Measurements from ENCODE around the gene ACAA1. TPM values are rescaled to one million over a fixed set of nuclear protein-coding genes. Genes with fewer than 3 reads are reported as not detected.

Gene ACAA1
- total RNA-seq, 4 donors from 2014 or later: 123 to 278 (median 204) TPM

DNA sequence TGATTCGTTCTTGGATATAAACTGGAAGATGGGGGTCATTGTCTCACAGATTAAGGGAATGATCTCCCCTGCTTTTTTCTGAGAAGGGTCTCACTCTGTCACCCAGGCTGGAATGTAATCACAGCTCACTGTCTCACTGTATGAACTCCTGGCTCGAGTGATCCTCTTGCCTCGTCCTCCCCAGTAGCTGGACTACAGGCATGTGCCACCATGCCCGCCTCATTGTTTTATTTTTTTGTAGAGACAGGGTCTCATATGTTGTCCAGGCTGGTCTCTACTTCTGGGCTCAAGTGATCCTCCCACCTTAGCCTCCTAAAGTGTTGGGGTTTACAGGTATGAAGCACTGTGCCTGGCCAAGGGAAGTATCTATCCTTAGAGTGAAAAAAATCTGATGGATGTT, 33.8 kb upstream of the ACAA1 start:
- Histone ChIP-seq H3K4me3 (no peak overlapping the region), H3K4me1 (peaks cover 8 to 47% (median 16%) of the 10 kb centered on the region in 4 donors), H3K27me3 (no peaks in the 10 kb centered on the region), H3K9me3 (no peaks in the 10 kb centered on the region), H3K36me3 (no peaks in the 10 kb centered on the region), H3K27ac (no peak overlapping the region)
- intact Hi-C loops (cut with DNase I; ENCODE audit: low total_unique reads) (no loop called here), in situ Hi-C loops (cut with MboI; ENCODE audit: low pct_ligation_motif_present in 1 of 4, low pct_unique_long_range_greater_than_20kb in 1 of 4, low sequenced_read_pairs in 3 of 4) (no loop called here)
- WGBS, 2 donors (ENCODE audit: low coverage in 1 of 2): 78 to 94% methylated on average over 1 to 4 of the region's 4 CpGs
- no peak for TF ChIP-seq EP300 (IDR thresholded peaks at IDR 0.05; ENCODE audit: low read depth)
- TF ChIP-seq POLR2A (IDR thresholded peaks at IDR 0.05): no peak
- TF ChIP-seq POLR2AphosphoS5 (IDR thresholded peaks at IDR 0.05): no peak
- TF ChIP-seq, protein P1, sequence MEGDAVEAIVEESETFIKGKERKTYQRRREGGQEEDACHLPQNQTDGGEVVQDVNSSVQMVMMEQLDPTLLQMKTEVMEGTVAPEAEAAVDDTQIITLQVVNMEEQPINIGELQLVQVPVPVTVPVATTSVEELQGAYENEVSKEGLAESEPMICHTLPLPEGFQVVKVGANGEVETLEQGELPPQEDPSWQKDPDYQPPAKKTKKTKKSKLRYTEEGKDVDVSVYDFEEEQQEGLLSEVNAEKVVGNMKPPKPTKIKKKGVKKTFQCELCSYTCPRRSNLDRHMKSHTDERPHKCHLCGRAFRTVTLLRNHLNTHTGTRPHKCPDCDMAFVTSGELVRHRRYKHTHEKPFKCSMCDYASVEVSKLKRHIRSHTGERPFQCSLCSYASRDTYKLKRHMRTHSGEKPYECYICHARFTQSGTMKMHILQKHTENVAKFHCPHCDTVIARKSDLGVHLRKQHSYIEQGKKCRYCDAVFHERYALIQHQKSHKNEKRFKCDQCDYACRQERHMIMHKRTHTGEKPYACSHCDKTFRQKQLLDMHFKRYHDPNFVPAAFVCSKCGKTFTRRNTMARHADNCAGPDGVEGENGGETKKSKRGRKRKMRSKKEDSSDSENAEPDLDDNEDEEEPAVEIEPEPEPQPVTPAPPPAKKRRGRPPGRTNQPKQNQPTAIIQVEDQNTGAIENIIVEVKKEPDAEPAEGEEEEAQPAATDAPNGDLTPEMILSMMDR (IDR thresholded peaks at IDR 0.05): no peak
- no peak for DNase-seq

DNA sequence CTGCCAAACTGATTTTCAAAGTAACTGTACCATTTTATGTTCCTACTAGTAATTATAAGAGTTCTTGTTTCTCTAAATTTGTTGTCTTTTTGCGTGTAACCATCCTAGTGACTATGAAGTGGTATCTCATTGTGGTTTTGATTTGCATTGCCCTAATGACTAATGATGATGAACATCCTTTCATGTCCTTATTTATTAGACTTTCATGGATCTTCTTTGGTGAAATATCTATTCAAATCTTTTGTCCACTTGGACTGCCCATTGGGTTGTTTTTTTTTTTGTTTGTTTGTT, 32.0 kb upstream of the ACAA1 start:
- DNase-seq: no peak
- in situ Hi-C loops (cut with MboI; ENCODE audit: low pct_ligation_motif_present in 1 of 4, low pct_unique_long_range_greater_than_20kb in 1 of 4, low sequenced_read_pairs in 3 of 4) (no loop called here), intact Hi-C loops (cut with DNase I; ENCODE audit: low total_unique reads) (no loop called here)
- H3K27ac ChIP-seq: no peak overlapping the region
- no peak overlapping the region for H3K4me3 ChIP-seq
- no peaks in the 10 kb centered on the region for H3K36me3 ChIP-seq
- no peaks in the 10 kb centered on the region for H3K9me3 ChIP-seq
- H3K27me3 ChIP-seq: no peaks in the 10 kb centered on the region
- H3K4me1 ChIP-seq: peaks cover 8 to 43% (median 16%) of the 10 kb centered on the region in 4 donors
- no peak for TF ChIP-seq POLR2A (IDR thresholded peaks at IDR 0.05)
- TF ChIP-seq POLR2AphosphoS5 (IDR thresholded peaks at IDR 0.05): no peak
- TF ChIP-seq, protein P1 (IDR thresholded peaks at IDR 0.05): no peak
- TF ChIP-seq EP300 (IDR thresholded peaks at IDR 0.05; ENCODE audit: low read depth): no peak
- WGBS, 2 donors (ENCODE audit: low coverage in 1 of 2): 69 to 75% methylated on average over 1 of the region's 1 CpG

DNA sequence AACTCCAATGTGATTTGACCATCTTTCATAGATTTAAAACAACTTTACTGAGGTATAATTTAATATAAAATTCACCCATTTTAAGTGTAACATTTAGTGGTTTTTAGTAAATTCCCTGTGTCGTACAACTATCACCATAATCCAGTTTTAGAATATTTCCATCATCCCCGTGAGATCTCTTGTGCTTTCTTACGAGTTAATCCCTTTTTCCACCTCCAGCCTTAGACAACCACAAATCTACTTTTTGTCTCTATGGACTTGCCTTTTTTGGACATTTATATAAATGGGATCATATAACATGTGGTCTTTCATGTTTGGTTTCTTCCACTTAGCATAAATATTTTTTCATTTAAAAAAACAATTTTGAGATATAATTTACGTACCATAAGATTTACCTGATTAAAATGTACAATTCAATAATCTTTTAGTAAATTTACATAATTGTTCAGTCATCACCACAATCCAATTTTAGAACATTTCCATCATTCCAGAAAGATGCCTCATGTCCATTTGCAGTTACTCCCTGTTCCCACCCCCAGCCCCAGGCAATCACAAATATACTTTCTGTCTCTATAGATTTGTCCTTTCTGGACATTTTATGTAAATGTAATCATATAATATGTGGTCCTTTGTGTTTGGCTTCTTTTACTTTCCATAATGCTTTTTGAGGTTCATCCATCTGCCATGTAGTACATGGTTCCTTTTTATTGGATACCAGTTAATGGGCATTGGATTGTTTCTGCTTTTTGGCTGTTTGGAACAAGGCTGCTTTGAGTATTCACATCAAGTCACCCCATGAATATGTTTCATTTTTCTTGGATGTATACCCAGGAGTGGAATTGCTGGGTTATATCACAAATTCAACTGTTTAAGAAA, 31.5 kb upstream of the ACAA1 start:
- Histone ChIP-seq H3K27ac (no peak overlapping the region), H3K27me3 (no peaks in the 10 kb centered on the region), H3K4me3 (no peak overlapping the region), H3K4me1 (peaks cover 8 to 40% (median 18%) of the 10 kb centered on the region in 4 donors), H3K36me3 (no peaks in the 10 kb centered on the region), H3K9me3 (no peaks in the 10 kb centered on the region)
- WGBS, 2 donors (ENCODE audit: low coverage in 1 of 2): 90% methylated on average over 4 of the region's 4 CpGs
- TF ChIP-seq POLR2A (IDR thresholded peaks at IDR 0.05) (no peak), POLR2AphosphoS5 (IDR thresholded peaks at IDR 0.05) (no peak), EP300 (IDR thresholded peaks at IDR 0.05; ENCODE audit: low read depth) (no peak)
- intact Hi-C loops (cut with DNase I; ENCODE audit: low total_unique reads): no loop called here
- in situ Hi-C loops (cut with MboI; ENCODE audit: low pct_ligation_motif_present in 1 of 4, low pct_unique_long_range_greater_than_20kb in 1 of 4, low sequenced_read_pairs in 3 of 4): no loop called here
- no peak for DNase-seq

DNA sequence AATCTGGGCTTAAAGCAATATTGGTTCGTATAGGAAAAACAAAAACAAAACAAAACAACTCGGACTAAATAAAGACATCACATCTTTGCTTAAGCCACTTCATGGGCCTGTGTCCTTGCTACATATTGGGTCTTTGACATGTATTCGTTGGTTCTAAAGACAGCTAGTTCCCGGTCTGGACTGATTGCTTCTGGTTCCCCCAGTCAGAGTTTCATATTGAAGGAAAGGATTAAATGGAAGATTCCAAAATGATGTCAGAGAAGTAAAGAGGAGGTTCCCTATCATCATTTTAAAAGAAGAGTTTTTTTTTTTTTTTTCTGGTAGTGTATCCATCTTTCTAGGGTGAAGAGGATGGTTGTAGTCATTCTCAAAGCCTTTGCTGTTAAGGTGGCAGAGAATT, 30.7 kb upstream of the ACAA1 start:
- Histone ChIP-seq H3K4me1 (peaks cover 8 to 35% (median 18%) of the 10 kb centered on the region in 4 donors), H3K36me3 (no peaks in the 10 kb centered on the region), H3K27me3 (no peaks in the 10 kb centered on the region), H3K9me3 (no peaks in the 10 kb centered on the region), H3K27ac (no peak overlapping the region), H3K4me3 (no peak overlapping the region)
- intact Hi-C loops (cut with DNase I; ENCODE audit: low total_unique reads) (no loop called here), in situ Hi-C loops (cut with MboI; ENCODE audit: low pct_ligation_motif_present in 1 of 4, low pct_unique_long_range_greater_than_20kb in 1 of 4, low sequenced_read_pairs in 3 of 4) (no loop called here)
- no peak for DNase-seq
- WGBS, 2 donors (ENCODE audit: low coverage in 1 of 2): 80 to 83% methylated on average over 3 to 4 of the region's 4 CpGs
- TF ChIP-seq EP300 (IDR thresholded peaks at IDR 0.05; ENCODE audit: low read depth) (no peak), POLR2A (IDR thresholded peaks at IDR 0.05) (no peak), POLR2AphosphoS5 (IDR thresholded peaks at IDR 0.05) (no peak)

DNA sequence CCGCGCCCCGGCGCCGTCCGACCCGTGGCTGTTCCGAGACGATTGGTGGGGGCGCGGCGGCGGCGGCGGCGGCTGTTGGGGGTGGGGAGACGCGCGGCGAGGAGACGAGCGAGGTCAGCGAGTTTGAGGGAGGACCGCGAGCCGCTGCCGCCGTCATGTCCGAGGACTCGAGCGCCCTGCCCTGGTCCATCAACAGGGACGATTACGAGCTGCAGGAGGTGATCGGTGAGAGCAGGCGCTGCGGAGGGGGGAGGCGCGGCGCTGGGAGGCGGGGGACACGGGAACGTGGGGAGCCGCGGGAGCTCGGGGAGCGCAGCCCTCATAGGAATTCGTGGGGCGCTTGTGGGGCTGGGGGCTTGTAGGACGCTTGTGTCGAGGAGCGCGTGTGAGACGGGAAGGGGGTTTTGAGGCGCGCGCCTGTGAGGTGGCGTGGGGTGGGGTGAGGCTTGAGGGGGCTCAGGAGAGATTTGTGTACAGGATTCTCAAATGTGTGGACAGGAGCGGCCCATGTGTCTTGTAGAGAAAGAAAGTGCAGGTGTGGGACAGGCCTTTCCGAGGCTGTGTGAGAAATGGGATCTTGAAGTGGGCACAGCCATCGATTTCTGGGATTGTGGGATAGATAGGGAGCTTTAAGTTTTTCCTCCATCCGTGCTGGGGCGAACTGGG, 28.9 kb upstream of the ACAA1 start:
- Histone ChIP-seq H3K4me1 (peaks cover 8 to 35% (median 18%) of the 10 kb centered on the region in 4 donors), H3K4me3 (peak overlapping the region; percentile 57 to 81 (median 68)), H3K9me3 (no peaks in the 10 kb centered on the region), H3K27ac (peak overlapping the region; percentile 93 to 97 (median 96)), H3K36me3 (no peaks in the 10 kb centered on the region), H3K27me3 (no peaks in the 10 kb centered on the region)
- TF ChIP-seq POLR2AphosphoS5 (IDR thresholded peaks at IDR 0.05): no peak
- no peak for TF ChIP-seq POLR2A (IDR thresholded peaks at IDR 0.05)
- TF ChIP-seq, protein P1 (IDR thresholded peaks at IDR 0.05): peak in 1 of 5 experiments; percentile 7
- WGBS, 2 donors (ENCODE audit: low coverage in 1 of 2): 0 to 1% methylated on average over 3 to 44 of the region's 62 CpGs
- in situ Hi-C loops (cut with MboI; ENCODE audit: low pct_ligation_motif_present in 1 of 4, low pct_unique_long_range_greater_than_20kb in 1 of 4, low sequenced_read_pairs in 3 of 4): no loop called here
- no peak for DNase-seq
- intact Hi-C loops (cut with DNase I; ENCODE audit: low total_unique reads): no loop called here

All from transverse colon (tissue), 4 donors.